Measurements from ENCODE around the gene WBP1. TPM values are rescaled to one million over a fixed set of nuclear protein-coding genes. Genes with fewer than 3 reads are reported as not detected.

WBP1 gene
- polyA plus RNA-seq, 4 donors, result 55.1 to 82.7 (median 66.4) TPM

DNA sequence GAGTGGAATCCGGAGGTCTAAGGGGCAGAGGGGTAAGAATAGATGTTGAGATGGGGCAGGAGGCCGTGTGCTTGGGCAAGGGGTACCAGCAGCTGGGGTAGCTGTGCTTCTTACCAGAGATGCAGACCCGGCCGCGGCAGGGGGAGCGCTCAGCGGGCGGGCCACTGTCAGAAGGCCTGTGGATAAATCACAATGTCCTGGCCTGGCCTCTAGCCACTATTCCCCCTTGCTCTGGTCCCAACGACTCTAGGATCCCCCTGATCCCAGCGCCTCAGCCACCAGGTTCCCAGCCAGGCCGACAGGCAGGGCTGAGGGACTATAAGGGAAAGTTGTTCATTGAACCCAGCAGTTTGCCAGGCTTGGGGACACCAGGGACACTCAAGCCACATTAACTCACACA is 27.7 kb upstream of the WBP1 start:
- Histone ChIP-seq H3K36me3 (ENCODE audit: control insufficient read depth in 3 of 3, insufficient read depth in 2 of 3, low read depth in 1 of 3, low read length in 3 of 3) (peaks cover 0 to 68% (median 2%) of the 10 kb centered on the region in 3 donors), H3K27ac (ENCODE audit: low read depth in 1 of 3, low read length in 2 of 3) (peak overlapping the region; percentile 51 to 73 (median 70)), H3K9me3 (ENCODE audit: control insufficient read depth in 2 of 2, insufficient read depth in 1 of 2, low read depth in 1 of 2, low read length in 1 of 2) (no peaks in the 10 kb centered on the region), H3K27me3 (ENCODE audit: control insufficient read depth in 3 of 3, insufficient read depth in 3 of 3, low read length in 3 of 3) (no peaks in the 10 kb centered on the region), H3K4me3 (ENCODE audit: low read depth in 1 of 3, low read length in 3 of 3) (no peak overlapping the region), H3K4me1 (ENCODE audit: control insufficient read depth in 3 of 3, insufficient read depth in 2 of 3, low read depth in 1 of 3, low read length in 2 of 3) (peaks cover 0 to 60% (median 3%) of the 10 kb centered on the region in 3 donors)
- WGBS, 3 donors, result 35 to 75% (median 67%) methylated on average over 11 of the region's 11 CpGs
- no peak for FAIRE-seq
- no peak for DNase-seq

DNA sequence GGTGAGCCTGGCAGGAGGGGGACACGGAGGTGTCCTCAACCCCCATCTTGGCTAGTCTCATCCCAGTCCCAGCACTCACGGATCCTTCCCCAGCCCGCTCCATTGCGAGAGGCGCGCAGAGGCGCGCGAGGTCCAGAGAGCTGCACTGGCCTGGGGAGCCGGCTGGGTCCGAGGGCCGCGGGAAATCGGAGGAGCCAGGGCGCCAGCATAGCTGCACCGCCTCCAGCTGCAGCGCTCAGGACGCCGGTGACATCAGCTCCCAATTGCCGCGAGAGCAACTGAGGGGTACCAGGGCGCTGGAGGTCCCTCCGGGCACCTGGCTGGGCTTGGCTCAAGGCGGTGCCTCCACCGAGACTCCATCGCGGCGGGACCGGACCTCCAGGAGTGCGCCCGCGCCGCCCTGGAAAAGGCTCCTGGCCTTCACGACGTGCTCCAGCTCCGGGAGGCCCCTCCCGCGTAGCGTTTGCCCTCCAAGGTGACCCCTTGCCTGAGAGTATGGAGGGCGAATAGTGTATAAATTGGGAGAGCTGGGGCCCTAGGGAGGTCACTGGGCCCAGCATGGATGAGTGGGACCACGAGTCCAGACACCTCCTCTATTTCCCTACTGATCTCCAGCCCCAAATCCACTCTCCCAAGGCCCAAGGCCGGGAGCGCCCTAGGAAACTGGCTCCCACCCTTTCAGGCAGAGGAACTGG is 22.0 kb upstream of the WBP1 start:
- Histone ChIP-seq H3K27ac (ENCODE audit: low read depth in 1 of 3, low read length in 2 of 3) (peak overlapping the region in 1 of 3 donors; percentile 4), H3K4me3 (ENCODE audit: low read depth in 1 of 3, low read length in 3 of 3) (no peak overlapping the region), H3K27me3 (ENCODE audit: control insufficient read depth in 3 of 3, insufficient read depth in 3 of 3, low read length in 3 of 3) (no peaks in the 10 kb centered on the region), H3K9me3 (ENCODE audit: control insufficient read depth in 2 of 2, insufficient read depth in 1 of 2, low read depth in 1 of 2, low read length in 1 of 2) (no peaks in the 10 kb centered on the region), H3K36me3 (ENCODE audit: control insufficient read depth in 3 of 3, insufficient read depth in 2 of 3, low read depth in 1 of 3, low read length in 3 of 3) (peaks cover 0 to 41% (median 0%) of the 10 kb centered on the region in 3 donors), H3K4me1 (ENCODE audit: control insufficient read depth in 3 of 3, insufficient read depth in 2 of 3, low read depth in 1 of 3, low read length in 2 of 3) (peaks cover 3 to 49% (median 13%) of the 10 kb centered on the region in 3 donors)
- DNase-seq, result no peak
- no peak for FAIRE-seq
- 81 to 92% (median 87%) methylated on average over 38 to 43 of the region's 43 CpGs for WGBS, 3 donors

GRCh38 chr2:74436848-74437695 is 21.2 kb upstream of the WBP1 start:
- Histone ChIP-seq H3K4me1 (ENCODE audit: control insufficient read depth in 3 of 3, insufficient read depth in 2 of 3, low read depth in 1 of 3, low read length in 2 of 3) (peaks cover 3 to 42% (median 13%) of the 10 kb centered on the region in 3 donors), H3K27me3 (ENCODE audit: control insufficient read depth in 3 of 3, insufficient read depth in 3 of 3, low read length in 3 of 3) (no peaks in the 10 kb centered on the region), H3K36me3 (ENCODE audit: control insufficient read depth in 3 of 3, insufficient read depth in 2 of 3, low read depth in 1 of 3, low read length in 3 of 3) (peaks cover 0 to 36% (median 0%) of the 10 kb centered on the region in 3 donors), H3K9me3 (ENCODE audit: control insufficient read depth in 2 of 2, insufficient read depth in 1 of 2, low read depth in 1 of 2, low read length in 1 of 2) (no peaks in the 10 kb centered on the region), H3K4me3 (ENCODE audit: low read depth in 1 of 3, low read length in 3 of 3) (no peak overlapping the region), H3K27ac (ENCODE audit: low read depth in 1 of 3, low read length in 2 of 3) (peak overlapping the region in 1 of 3 donors; percentile 4)
- 66 to 80% (median 79%) methylated on average over 6 of the region's 6 CpGs for WGBS, 3 donors
- no peak for FAIRE-seq
- no peak for DNase-seq

DNA sequence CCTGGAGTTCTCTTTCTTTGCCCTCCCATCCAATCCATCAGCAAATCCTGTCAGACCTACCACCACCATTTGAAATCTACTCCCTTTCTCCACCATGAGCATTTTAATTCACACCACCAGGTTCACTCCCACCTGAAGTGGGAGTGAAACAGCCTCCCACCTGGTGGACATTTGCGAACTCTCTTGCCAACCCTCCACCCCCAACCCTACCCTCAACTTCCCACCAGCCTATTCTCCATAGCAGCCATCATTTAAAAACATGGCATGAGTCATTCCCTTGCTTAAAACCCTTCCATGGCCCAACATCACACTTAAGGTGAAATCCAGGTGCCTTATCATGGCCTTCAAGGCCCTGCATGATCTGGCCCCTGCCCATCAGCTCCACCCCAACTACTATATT is 20.0 kb upstream of the WBP1 start:
- Histone ChIP-seq H3K9me3 (ENCODE audit: control insufficient read depth in 2 of 2, insufficient read depth in 1 of 2, low read depth in 1 of 2, low read length in 1 of 2) (no peaks in the 10 kb centered on the region), H3K4me3 (ENCODE audit: low read depth in 1 of 3, low read length in 3 of 3) (no peak overlapping the region), H3K27me3 (ENCODE audit: control insufficient read depth in 3 of 3, insufficient read depth in 3 of 3, low read length in 3 of 3) (no peaks in the 10 kb centered on the region), H3K36me3 (ENCODE audit: control insufficient read depth in 3 of 3, insufficient read depth in 2 of 3, low read depth in 1 of 3, low read length in 3 of 3) (peaks cover 0 to 29% (median 0%) of the 10 kb centered on the region in 3 donors), H3K27ac (ENCODE audit: low read depth in 1 of 3, low read length in 2 of 3) (no peak overlapping the region), H3K4me1 (ENCODE audit: control insufficient read depth in 3 of 3, insufficient read depth in 2 of 3, low read depth in 1 of 3, low read length in 2 of 3) (peaks cover 3 to 44% (median 13%) of the 10 kb centered on the region in 3 donors)
- WGBS, 3 donors, result 83 to 95% (median 91%) methylated on average over 1 of the region's 1 CpG
- FAIRE-seq (no peak), DNase-seq (no peak)

DNA sequence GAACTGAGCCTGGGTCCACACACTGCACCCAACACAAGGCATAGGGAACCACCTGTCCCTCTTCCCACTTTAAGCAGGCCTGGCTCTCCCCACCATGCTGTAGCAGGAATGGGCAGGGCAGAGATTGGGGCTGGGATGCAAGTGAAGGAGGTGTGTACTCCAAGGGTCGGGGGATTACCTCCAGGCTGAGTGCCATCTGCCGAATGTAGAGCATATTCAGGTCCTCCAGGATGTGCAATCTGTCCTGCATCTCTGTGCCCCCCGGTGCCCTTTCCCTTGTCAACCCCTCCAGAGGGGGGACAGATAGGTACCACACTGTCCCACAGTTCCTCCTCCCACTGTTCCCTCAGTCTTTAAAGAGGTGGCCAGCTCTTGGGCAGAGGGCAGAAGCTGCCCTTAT is 18.9 kb upstream of the WBP1 start:
- Histone ChIP-seq H3K4me3 (ENCODE audit: low read depth in 1 of 3, low read length in 3 of 3) (peak overlapping the region in 2 of 3 donors; percentile 58 to 85), H3K27me3 (ENCODE audit: control insufficient read depth in 3 of 3, insufficient read depth in 3 of 3, low read length in 3 of 3) (no peaks in the 10 kb centered on the region), H3K27ac (ENCODE audit: low read depth in 1 of 3, low read length in 2 of 3) (peak overlapping the region in 2 of 3 donors; percentile 82 to 99), H3K9me3 (ENCODE audit: control insufficient read depth in 2 of 2, insufficient read depth in 1 of 2, low read depth in 1 of 2, low read length in 1 of 2) (no peaks in the 10 kb centered on the region), H3K4me1 (ENCODE audit: control insufficient read depth in 3 of 3, insufficient read depth in 2 of 3, low read depth in 1 of 3, low read length in 2 of 3) (peaks cover 3 to 50% (median 13%) of the 10 kb centered on the region in 3 donors), H3K36me3 (ENCODE audit: control insufficient read depth in 3 of 3, insufficient read depth in 2 of 3, low read depth in 1 of 3, low read length in 3 of 3) (peaks cover 0 to 29% (median 0%) of the 10 kb centered on the region in 3 donors)
- no peak for DNase-seq
- 6 to 28% (median 19%) methylated on average over 3 of the region's 3 CpGs for WGBS, 3 donors
- FAIRE-seq, result no peak

DNA sequence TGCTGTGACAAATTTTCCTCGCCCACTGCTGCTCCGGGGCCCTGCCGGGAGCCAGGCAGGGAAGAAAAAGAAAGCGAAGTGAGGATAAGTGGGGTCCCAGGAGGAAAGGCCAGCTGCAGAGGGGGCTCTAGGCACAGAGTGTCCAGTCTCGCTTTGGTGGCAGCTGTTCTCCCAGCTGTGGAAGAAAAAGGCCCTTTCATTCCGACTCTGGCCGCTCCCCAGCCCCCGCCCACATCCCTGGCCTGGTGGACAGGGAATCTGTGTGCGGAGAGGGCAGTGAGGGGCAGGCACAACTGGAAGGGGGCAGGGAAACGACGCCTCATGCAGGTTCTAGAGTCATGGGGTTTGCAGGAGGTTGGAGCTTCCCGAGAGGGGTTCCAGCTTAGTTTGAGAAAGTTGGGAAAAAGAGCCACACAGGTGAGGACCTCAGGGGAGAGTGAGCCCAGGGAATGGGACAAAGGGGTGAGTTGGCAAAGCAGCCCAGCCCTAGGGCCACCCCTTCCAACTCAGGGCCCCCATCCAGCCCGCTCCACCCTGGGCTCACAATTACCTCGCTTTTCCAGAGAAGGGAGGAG is 18.3 kb upstream of the WBP1 start:
- peak; percentile 25 to 68 for DNase-seq
- 13 to 17% (median 15%) methylated on average over 14 of the region's 14 CpGs for WGBS, 3 donors
- Histone ChIP-seq H3K4me1 (ENCODE audit: control insufficient read depth in 3 of 3, insufficient read depth in 2 of 3, low read depth in 1 of 3, low read length in 2 of 3) (peaks cover 3 to 52% (median 13%) of the 10 kb centered on the region in 3 donors), H3K9me3 (ENCODE audit: control insufficient read depth in 2 of 2, insufficient read depth in 1 of 2, low read depth in 1 of 2, low read length in 1 of 2) (no peaks in the 10 kb centered on the region), H3K4me3 (ENCODE audit: low read depth in 1 of 3, low read length in 3 of 3) (peak overlapping the region in 2 of 3 donors; percentile 58 to 85), H3K27me3 (ENCODE audit: control insufficient read depth in 3 of 3, insufficient read depth in 3 of 3, low read length in 3 of 3) (no peaks in the 10 kb centered on the region), H3K27ac (ENCODE audit: low read depth in 1 of 3, low read length in 2 of 3) (peak overlapping the region; percentile 75 to 99 (median 82)), H3K36me3 (ENCODE audit: control insufficient read depth in 3 of 3, insufficient read depth in 2 of 3, low read depth in 1 of 3, low read length in 3 of 3) (peaks cover 0 to 29% (median 0%) of the 10 kb centered on the region in 3 donors)
- no peak for FAIRE-seq

DNA sequence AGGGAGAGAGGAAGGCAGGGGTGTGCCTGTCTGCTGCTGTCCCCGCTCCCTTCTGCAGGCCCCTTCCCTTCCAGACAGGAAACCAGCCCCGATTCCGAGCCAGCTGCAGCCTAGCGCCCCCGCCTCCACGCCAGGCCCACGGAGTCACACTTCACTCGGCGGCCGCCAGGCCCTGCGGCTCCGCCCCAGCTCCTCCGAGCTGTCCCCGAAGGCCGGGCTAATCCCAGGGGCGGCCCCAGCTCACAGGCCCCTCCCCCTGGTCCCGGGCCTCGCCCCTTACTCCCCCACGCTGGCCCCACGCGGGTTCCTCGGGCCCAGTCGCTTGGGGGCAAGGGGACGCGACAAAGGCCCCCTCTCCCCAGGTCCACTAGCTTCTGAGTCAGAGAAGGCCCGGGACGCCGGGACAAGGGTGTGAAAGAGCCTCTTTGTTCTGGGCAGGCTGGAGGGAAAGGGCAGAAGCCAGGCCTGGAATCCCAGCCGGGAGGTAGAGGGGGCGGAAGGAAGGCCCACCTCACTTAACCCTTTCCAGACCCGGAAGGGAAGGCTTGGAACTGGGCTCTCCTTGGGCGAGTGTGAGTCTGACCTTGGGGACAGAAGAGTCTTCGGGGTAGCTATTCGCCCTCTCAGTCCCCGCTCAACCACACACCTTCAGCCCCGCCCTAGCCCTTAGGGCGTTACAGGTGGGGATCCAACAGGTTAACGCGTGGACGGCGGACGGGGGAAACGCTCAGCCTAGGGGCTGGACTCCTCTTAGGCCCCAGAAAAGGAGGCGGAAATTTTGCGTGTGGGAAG is 17.7 kb upstream of the WBP1 start:
- 6 to 15% (median 14%) methylated on average over 40 to 45 of the region's 45 CpGs for WGBS, 3 donors
- H3K36me3 ChIP-seq (ENCODE audit: control insufficient read depth in 3 of 3, insufficient read depth in 2 of 3, low read depth in 1 of 3, low read length in 3 of 3), result peaks cover 0 to 28% (median 0%) of the 10 kb centered on the region in 3 donors
- no peak for FAIRE-seq
- no peaks in the 10 kb centered on the region for H3K9me3 ChIP-seq (ENCODE audit: control insufficient read depth in 2 of 2, insufficient read depth in 1 of 2, low read depth in 1 of 2, low read length in 1 of 2)
- H3K27ac ChIP-seq (ENCODE audit: low read depth in 1 of 3, low read length in 2 of 3), result peak overlapping the region; percentile 82 to 99 (median 99)
- H3K4me3 ChIP-seq (ENCODE audit: low read depth in 1 of 3, low read length in 3 of 3), result peak overlapping the region; percentile 45 to 85 (median 58)
- peak; percentile 88 to 96 for DNase-seq
- H3K27me3 ChIP-seq (ENCODE audit: control insufficient read depth in 3 of 3, insufficient read depth in 3 of 3, low read length in 3 of 3), result no peaks in the 10 kb centered on the region
- H3K4me1 ChIP-seq (ENCODE audit: control insufficient read depth in 3 of 3, insufficient read depth in 2 of 3, low read depth in 1 of 3, low read length in 2 of 3), result peaks cover 3 to 52% (median 13%) of the 10 kb centered on the region in 3 donors

All from small intestine (tissue), 7 donors.